ENCODE results near the gene GPANK1.

Gene GPANK1

DNA sequence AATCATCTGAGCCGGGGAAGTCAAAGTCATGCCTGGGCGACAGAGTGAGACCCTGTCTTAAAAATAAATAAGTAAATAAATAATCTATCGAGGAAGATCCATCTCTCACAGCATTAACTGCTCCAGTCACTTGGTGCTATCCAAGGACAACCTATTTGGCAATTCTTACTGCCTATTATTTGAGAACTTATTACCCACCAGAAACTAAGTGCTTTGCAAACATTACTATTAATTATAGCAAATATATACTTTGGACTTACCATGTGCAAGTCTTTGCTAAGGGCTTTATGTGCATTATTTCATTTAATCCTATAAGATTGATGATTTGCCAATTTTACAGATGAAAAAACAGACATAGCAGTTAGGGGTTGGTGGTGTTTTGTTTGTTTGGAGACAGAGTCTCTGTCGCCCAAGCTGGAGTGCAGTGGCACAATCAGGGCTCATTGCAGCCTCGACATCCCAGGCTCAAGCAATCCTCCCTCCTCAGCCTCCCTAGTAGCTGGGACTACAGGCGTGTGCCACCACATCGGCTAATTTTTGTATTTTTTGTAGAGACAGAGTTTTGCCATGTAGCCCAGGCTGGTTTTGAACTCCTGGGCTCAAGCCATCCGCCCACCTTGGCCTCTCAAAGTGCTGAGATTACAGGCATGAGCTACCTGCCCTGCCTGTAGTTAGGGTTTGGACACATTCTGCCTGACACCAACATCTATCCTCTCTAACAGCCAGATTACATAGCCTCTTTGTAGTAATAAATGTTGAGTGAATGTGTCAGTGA, 10.0 kb downstream of the GPANK1 start (continued):
- TF ChIP-seq, protein P1, sequence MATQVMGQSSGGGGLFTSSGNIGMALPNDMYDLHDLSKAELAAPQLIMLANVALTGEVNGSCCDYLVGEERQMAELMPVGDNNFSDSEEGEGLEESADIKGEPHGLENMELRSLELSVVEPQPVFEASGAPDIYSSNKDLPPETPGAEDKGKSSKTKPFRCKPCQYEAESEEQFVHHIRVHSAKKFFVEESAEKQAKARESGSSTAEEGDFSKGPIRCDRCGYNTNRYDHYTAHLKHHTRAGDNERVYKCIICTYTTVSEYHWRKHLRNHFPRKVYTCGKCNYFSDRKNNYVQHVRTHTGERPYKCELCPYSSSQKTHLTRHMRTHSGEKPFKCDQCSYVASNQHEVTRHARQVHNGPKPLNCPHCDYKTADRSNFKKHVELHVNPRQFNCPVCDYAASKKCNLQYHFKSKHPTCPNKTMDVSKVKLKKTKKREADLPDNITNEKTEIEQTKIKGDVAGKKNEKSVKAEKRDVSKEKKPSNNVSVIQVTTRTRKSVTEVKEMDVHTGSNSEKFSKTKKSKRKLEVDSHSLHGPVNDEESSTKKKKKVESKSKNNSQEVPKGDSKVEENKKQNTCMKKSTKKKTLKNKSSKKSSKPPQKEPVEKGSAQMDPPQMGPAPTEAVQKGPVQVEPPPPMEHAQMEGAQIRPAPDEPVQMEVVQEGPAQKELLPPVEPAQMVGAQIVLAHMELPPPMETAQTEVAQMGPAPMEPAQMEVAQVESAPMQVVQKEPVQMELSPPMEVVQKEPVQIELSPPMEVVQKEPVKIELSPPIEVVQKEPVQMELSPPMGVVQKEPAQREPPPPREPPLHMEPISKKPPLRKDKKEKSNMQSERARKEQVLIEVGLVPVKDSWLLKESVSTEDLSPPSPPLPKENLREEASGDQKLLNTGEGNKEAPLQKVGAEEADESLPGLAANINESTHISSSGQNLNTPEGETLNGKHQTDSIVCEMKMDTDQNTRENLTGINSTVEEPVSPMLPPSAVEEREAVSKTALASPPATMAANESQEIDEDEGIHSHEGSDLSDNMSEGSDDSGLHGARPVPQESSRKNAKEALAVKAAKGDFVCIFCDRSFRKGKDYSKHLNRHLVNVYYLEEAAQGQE (tag by site-specific recombination; IDR thresholded peaks at IDR 0.05): no peak
- no peak for TF ChIP-seq ZNF391 (tag by site-specific recombination; IDR thresholded peaks at IDR 0.05; ENCODE audit: borderline replicate concordance, low read depth)

DNA sequence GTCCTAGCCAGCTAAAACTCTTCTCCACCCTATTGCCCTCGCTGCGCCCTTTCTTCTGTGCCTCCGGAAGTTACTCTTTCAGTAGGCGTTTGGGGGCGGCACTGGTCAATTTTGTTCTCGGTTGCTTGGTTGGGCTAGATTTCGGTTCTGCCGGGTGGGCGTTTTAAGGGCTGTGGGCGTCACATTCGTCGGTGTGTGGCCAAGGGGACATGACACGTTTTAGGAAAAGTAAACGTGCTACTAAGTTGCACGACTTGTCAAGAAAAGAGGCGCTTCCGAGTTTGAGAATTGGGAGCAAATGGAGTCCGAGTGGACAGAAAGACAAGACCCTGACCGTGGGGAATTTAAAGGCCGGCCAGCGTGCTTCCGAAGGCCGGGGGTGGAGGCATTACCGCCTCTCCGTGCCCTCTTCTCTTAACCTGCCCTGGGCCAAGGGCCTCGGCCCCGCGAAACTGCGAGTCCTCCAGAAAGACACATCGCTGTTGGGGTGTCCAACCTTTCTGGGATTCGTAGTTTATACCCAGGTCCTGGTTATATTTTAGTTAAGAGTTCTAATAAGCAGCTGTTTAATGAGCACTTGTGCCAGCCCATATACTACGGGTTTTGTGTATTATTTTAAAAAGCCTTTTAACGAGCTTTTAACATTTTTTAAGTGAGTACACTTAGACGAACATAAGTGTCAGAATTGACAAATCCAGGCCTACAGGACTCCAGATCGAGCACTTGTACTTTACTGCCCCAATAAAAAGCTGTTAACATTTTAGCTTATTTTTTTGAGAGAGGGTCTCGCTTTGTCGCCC, 11.7 kb downstream of the GPANK1 start:
- ChIA-PET CTCF (interaction anchor here (0.5 to 2.5 kb wide), 12 partner anchors 8 to 263 kb away, joined by 3 to 16 read pairs (median 4); partner anchors contain the start of genes ATP6V1G2, C6orf47 and GPANK1), POLR2A (interaction anchor here (0.5 to 7.7 kb wide), 27 partner anchors 10 to 1319 kb away, joined by 3 to 180 read pairs (median 7); partner anchors contain the start of genes ABHD16A, ATP6V1G2, C6orf47 and CLIC1)
- H3K27ac ChIP-seq (ENCODE audit: extremely low read depth, low read depth, low read length): peak overlapping the region; percentile 87
- H3K4me3 ChIP-seq (ENCODE audit: low read depth, low read length): peak overlapping the region; percentile 85
- no peaks in the 10 kb centered on the region for H3K9me3 ChIP-seq (ENCODE audit: control insufficient read depth, insufficient read depth, low read depth, low read length)
- H3K36me3 ChIP-seq (ENCODE audit: control insufficient read depth in 2 of 2, insufficient read depth in 1 of 2, low read length in 2 of 2): peaks cover 27 to 57% of the 10 kb centered on the region in 2 experiments; a peak in 2 of 3 replicates
- 0 out of 2 replicates have a peak, but pooled peaks cover 6% of the 10 kb centered on the region for H3K4me1 ChIP-seq (ENCODE audit: control insufficient read depth, insufficient read depth, low read length)
- TF ChIP-seq ZNF600 (tag by site-specific recombination; IDR thresholded peaks at IDR 0.05) (peak; percentile 58), ZNF2 (tag by site-specific recombination; IDR thresholded peaks at IDR 0.05) (no peak), KLF9 (tag by site-specific recombination; IDR thresholded peaks at IDR 0.05; ENCODE audit: low read depth) (peak; percentile 55), TCF7L2 (IDR thresholded peaks at IDR 0.05; ENCODE audit: borderline replicate concordance, low read depth, low read length) (no peak), ZNF146 (tag by site-specific recombination; IDR thresholded peaks at IDR 0.05) (no peak), SP2 (tag by site-specific recombination; IDR thresholded peaks at IDR 0.05) (peak; percentile 96), ZNF433 (tag by site-specific recombination; IDR thresholded peaks at IDR 0.05; ENCODE audit: low read depth) (no peak), ZFHX2 (tag by site-specific recombination; conservative IDR thresholded peaks at IDR 0.05) (peak; percentile 99), SETDB1 (IDR thresholded peaks at IDR 0.05; ENCODE audit: insufficient read length, low read length) (no peak), SP3 (tag by site-specific recombination; IDR thresholded peaks at IDR 0.05) (peak; percentile 92), ZNF341 (tag by site-specific recombination; IDR thresholded peaks at IDR 0.05; ENCODE audit: low read depth) (no peak), BCL11A (tag by site-specific recombination; IDR thresholded peaks at IDR 0.05; ENCODE audit: low read depth) (no peak), KLF8 (tag by site-specific recombination; IDR thresholded peaks at IDR 0.05) (peak; percentile 78; the same call in 1 of the 2 replicates), ZNF623 (tag by site-specific recombination; IDR thresholded peaks at IDR 0.05) (no peak), ZNF23 (tag by site-specific recombination; IDR thresholded peaks at IDR 0.05; ENCODE audit: borderline replicate concordance) (no peak), ZBTB20 (tag by site-specific recombination; IDR thresholded peaks at IDR 0.05) (peak; percentile 41; the same call in 1 of the 2 replicates), ZNF140 (tag by site-specific recombination; IDR thresholded peaks at IDR 0.05) (no peak), ZNF24 (tag by site-specific recombination; IDR thresholded peaks at IDR 0.05) (no peak)
- TF ChIP-seq, protein P2, sequence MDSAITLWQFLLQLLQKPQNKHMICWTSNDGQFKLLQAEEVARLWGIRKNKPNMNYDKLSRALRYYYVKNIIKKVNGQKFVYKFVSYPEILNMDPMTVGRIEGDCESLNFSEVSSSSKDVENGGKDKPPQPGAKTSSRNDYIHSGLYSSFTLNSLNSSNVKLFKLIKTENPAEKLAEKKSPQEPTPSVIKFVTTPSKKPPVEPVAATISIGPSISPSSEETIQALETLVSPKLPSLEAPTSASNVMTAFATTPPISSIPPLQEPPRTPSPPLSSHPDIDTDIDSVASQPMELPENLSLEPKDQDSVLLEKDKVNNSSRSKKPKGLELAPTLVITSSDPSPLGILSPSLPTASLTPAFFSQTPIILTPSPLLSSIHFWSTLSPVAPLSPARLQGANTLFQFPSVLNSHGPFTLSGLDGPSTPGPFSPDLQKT (IDR thresholded peaks at IDR 0.05; ENCODE audit: borderline replicate concordance, low read depth, low read length): no peak
- TF ChIP-seq, protein P3, sequence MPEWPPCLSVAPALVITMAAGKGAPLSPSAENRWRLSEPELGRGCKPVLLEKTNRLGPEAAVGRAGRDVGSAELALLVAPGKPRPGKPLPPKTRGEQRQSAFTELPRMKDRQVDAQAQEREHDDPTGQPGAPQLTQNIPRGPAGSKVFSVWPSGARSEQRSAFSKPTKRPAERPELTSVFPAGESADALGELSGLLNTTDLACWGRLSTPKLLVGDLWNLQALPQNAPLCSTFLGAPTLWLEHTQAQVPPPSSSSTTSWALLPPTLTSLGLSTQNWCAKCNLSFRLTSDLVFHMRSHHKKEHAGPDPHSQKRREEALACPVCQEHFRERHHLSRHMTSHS (tag by site-specific recombination; IDR thresholded peaks at IDR 0.05): no peak
- TF ChIP-seq, protein P4, sequence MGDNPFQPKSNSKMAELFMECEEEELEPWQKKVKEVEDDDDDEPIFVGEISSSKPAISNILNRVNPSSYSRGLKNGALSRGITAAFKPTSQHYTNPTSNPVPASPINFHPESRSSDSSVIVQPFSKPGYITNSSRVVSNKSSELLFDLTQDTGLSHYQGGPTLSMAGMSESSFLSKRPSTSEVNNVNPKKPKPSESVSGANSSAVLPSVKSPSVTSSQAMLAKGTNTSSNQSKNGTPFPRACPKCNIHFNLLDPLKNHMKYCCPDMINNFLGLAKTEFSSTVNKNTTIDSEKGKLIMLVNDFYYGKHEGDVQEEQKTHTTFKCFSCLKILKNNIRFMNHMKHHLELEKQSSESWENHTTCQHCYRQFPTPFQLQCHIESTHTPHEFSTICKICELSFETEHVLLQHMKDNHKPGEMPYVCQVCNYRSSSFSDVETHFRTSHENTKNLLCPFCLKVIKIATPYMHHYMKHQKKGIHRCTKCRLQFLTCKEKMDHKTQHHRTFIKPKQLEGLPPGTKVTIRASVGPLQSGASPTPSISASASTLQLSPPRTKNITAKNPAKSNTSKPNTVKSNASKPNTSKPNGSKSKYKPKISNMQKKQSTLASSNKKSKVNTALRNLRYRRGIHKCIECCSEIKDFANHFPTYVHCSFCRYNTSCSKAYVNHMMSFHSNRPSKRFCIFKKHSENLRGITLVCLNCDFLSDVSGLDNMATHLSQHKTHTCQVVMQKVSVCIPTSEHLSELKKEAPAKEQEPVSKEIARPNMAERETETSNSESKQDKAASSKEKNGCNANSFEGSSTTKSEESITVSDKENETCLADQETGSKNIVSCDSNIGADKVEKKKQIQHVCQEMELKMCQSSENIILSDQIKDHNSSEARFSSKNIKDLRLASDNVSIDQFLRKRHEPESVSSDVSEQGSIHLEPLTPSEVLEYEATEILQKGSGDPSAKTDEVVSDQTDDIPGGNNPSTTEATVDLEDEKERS (tag by site-specific recombination; IDR thresholded peaks at IDR 0.05): no peak
- TF ChIP-seq, protein P5, sequence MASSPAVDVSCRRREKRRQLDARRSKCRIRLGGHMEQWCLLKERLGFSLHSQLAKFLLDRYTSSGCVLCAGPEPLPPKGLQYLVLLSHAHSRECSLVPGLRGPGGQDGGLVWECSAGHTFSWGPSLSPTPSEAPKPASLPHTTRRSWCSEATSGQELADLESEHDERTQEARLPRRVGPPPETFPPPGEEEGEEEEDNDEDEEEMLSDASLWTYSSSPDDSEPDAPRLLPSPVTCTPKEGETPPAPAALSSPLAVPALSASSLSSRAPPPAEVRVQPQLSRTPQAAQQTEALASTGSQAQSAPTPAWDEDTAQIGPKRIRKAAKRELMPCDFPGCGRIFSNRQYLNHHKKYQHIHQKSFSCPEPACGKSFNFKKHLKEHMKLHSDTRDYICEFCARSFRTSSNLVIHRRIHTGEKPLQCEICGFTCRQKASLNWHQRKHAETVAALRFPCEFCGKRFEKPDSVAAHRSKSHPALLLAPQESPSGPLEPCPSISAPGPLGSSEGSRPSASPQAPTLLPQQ (tag by site-specific recombination; IDR thresholded peaks at IDR 0.05): 0 out of 2 replicates have a peak, but pooled peaks have one; percentile 13

Measured in HEK293 (cell line).